Islet of Langerhans (tissue), 1 donor: ENCODE data around the gene RSPH4A.
"Not testable (repeated sequence)": the region's sequence is repeated elsewhere in the genome, so short reads cannot be mapped to it uniquely, and the experiment has no call there.

Experiments used
- FAIRE-seq: peaks from one replicate; lab custom pipeline; 2011; peaks lifted over from hg19 to GRCh38; lab: Jason Lieb, UNC

The RSPH4A gene

GRCh38 chr6:116629563-116629981 lies 13.3 kb downstream of the RSPH4A start:
- no peak for FAIRE-seq

- no peak for FAIRE-seq
Observed at GRCh38 chr6:116631379-116631990, 15.2 kb downstream of the RSPH4A start.

GRCh38 chr6:116633685-116634084 lies 17.4 kb downstream of the RSPH4A start:
- no peak for FAIRE-seq

GRCh38 chr6:116648156-116648555 lies 31.9 kb downstream of the RSPH4A start:
- no peak for FAIRE-seq

GRCh38 chr6:116649129-116649528 lies 32.9 kb downstream of the RSPH4A start:
- no peak for FAIRE-seq

- no peak for FAIRE-seq
Observed at GRCh38 chr6:116651916-116652315, 35.6 kb downstream of the RSPH4A start.

GRCh38 chr6:116661594-116661993 lies 45.3 kb downstream of the RSPH4A start:
- FAIRE-seq = no peak

GRCh38 chr6:116662202-116662601 lies 45.9 kb downstream of the RSPH4A start:
- no peak for FAIRE-seq

GRCh38 chr6:116663308-116663707 lies 47.0 kb downstream of the RSPH4A start:
- FAIRE-seq = no peak

GRCh38 chr6:116664169-116664568 lies 47.9 kb downstream of the RSPH4A start:
- FAIRE-seq = not testable (repeated sequence)

- FAIRE-seq = no peak
Observed at GRCh38 chr6:116665464-116665863, 49.2 kb downstream of the RSPH4A start.

GRCh38 chr6:116666869-116667268 lies 50.6 kb downstream of the RSPH4A start:
- no peak for FAIRE-seq

GRCh38 chr6:116667623-116668022 lies 51.3 kb downstream of the RSPH4A start:
- FAIRE-seq = no peak

GRCh38 chr6:116672306-116672705 lies 56.0 kb downstream of the RSPH4A start:
- no peak for FAIRE-seq

GRCh38 chr6:116676021-116676420 lies 59.7 kb downstream of the RSPH4A start:
- no peak for FAIRE-seq

- no peak for FAIRE-seq
Observed at GRCh38 chr6:116680880-116681672, 64.8 kb downstream of the RSPH4A start, which contains the start of gene KPNA5. TSS of gene KPNA5 (plus strand) at chr6:116681211. CDS start at chr6:116681335, 124 bp downstream.

- no peak for FAIRE-seq
Observed at GRCh38 chr6:116682334-116682712, 66.0 kb downstream of the RSPH4A start.
